Loucy (cell line): ENCODE results near the gene SMIM30.

ENCODE experiments used
- CTCF ChIP-seq: fragments of 200-600 bp; sonication (generic); conservative IDR thresholded peaks from 2 replicates; pipeline ENCODE4 v1.5.1; 2014; ENCODE audit warnings: mild to moderate bottlenecking, antibody characterized with exemption, low read length
- EZH2phosphoT487 ChIP-seq: fragments of 200-600 bp; IDR thresholded peaks from 2 replicates; pipeline ENCODE4 v1.6.1; 2018; ENCODE audit warnings: antibody characterized with exemption, mild to moderate bottlenecking, moderate library complexity, borderline replicate concordance

DNA sequence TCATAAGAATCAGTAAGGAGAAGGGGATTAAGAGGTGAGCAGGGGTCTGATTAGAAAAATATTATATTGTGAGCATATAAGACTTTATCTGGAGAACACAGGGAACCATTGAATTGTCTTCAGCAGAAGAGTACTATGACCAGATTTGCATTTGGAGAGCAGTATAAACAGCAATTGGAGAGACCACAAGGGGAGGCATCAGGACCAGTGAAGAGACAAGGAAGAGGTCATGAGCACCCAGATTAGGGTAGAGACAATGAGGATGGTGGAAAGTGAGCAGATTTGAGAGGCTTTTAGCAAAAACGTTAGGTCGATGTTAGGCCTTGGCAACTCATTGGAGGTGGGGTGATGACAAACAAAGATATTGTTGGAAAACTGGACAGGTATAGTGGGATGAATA is 13.0 kb upstream of the SMIM30 start:
- no peak for TF ChIP-seq EZH2phosphoT487
- no peak for TF ChIP-seq CTCF
